GM18870 (cell line): Measurements from ENCODE around the gene ATP2B2.

Experiments used
- ATAC-seq: cut with Tn5 transposase; IDR thresholded peaks from one replicate; pipeline ENCODE4 v1.9.1; 2021; ENCODE audit warnings: moderate library complexity; ENCODE audit not compliant: unreplicated experiment

Gene ATP2B2

DNA sequence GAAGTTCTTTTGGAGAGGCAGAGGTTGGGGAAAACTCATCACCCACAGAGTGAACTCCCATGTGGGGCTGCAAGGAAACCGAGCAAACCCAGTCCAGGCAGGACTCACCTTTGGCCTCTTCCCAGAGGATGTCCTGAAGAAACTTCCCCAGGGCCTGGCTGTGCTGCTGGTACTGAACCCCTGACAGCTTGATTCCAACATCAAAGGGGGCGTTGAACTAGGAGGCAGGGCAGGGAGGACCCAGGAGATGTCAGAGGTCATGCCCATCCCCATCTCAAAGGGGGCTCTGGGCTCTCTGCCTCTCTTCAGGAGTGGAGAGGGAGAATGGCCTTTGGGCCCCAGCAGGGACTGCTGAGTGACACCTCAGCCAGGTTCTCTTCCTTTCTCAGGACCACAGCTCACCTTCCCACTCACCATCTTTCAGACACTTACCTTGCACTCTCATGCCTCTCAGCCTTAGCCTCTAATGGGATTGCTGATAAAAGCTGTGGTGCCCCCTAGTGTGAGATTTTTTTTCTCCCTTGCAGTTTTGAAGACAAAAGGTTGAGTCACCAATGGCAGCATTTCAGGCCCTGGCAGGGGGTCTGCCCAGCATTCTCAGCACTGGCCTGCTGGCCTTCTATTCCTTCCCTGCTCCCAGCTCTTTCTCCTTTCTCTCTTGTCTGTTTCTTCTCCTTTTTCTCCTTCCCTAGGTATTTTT, 218.6 kb downstream of the ATP2B2 start:
- ATAC-seq = no peak

DNA sequence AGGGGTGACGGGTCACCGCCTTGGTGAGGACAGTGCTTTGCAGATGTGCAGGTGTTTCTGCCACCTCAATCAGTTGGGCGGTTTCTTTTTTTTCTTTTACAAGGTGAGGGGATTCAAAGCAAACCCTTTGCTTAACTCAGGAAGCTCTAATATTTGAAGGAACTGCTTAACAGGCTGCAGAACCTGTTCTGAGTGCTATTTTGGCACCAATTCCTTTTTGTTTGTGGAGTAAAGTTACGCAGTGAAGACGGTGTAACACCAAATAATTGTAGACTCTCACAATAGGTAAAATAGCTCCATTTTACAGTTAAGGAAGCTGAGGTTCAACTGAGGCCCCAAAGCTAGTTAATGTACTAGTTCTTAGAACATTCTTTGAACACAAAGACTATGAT, 219.3 kb downstream of the ATP2B2 start:
- no peak for ATAC-seq

DNA sequence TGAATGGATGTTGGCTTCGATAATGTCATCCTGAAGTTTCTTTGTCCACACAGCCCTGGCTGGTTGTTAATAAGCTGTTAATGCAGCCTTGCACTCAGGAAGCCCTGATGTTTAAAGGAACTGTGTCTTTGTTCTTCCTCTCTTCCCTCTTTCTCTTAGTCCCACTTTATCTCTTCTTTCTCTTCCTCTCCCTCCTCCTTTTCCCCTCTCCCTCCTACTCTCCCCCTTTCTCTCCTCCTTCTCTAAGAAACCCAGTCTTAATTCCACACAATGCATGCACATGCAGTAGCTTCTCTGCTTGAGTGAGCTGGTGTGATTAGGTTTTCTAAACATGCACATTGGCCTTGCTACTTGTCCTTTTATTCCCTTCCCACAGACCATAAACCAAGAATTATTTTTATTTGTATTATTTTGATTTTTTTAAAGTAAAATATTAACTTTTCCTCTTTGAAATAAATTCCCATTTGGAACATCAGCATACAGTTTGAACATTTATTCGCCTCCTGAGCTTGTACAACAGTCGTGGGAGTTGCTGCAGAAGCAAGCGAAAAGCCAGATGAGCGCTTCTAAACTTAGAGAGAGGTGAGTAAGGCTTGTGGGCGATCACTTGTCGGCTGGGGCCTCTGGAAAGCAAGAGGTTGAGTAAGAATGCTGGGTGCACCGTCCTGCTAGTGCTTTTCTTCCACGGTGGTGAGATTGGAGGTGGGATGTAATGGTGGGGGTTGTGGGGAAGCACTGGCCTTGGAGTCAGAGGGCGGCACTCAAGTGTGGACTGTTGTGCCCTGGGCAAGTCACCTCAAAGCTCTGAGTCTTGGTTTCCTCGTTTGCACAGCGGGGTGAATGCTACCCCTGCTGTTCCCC, 219.9 kb downstream of the ATP2B2 start:
- no peak for ATAC-seq

DNA sequence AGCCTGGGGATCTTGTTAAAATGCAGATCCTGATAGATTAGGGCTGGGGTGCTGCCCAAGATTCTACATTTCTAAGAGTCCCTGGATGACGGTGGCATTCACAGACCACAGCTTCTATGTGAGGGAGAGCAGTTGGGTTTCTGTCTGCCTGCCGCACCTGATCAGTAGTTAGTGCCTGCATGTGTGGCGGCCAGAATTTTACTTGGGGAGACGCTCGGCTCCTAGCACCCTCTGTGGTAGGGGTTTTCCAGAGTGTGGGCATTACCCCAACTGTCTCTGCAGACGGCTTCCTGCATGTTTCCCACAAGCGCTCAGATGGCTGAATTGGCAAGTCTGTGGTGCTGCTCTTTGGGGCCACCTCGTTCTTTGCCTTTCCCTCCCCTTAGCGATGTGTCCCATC, 220.9 kb downstream of the ATP2B2 start:
- no peak for ATAC-seq

DNA sequence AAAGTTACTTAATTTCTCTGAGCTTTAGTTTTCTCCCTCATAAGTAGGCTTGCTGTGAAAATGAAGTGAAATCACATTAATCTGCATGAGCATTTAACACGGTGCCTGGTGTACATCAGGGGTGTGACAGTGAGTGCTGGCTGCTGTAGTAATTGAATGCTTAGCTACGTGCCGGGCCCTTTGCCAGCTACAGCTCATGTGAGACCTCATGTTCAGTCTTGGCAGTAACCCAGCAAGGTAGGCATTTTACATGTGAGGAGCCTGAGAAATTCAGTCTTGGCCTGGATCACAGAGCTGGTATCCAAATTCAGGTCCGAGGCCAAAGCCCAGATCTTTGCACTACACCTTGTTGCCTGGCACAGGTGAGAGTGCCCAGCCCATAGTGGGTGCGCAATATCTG, 221.7 kb downstream of the ATP2B2 start:
- no peak for ATAC-seq

DNA sequence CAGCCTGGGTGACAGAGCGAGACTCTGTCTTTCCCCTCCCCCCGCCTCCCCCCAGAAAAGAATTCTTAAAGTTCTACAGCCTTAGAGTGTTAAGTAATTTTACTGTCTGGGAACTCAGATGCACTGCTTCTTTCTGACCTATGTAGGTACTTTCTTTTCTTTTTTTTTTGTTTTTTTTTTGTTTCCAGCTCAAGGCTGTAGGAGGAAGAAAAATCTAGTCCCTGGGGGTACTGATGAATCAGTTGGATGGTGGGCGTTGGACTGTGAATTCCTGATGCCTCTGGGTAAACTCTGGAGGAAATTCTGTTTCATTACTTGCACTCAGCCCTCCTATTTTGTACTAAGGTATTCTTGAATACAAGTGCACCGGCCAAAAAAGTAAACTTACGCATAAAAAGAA, 223.4 kb downstream of the ATP2B2 start:
- no peak for ATAC-seq

DNA sequence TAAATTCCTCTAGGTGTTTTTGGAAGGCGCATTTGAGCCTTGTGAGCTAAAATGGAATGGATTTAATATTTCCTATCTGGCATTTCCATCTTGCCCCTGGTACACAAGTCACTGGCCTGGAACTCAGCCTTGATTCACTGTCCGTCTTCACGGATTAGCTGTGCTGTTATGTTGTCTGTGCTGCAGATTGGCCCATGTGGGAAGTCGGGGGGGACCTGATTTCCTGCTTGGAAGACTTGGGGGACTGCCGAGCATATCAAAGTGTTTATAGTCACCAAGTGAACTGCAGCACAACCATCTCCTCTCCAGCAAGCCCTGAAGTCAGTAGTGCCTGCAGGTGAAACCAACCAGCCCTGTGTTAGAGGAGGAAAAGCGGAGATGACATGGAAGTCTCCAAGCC, 224.8 kb downstream of the ATP2B2 start:
- no peak for ATAC-seq

DNA sequence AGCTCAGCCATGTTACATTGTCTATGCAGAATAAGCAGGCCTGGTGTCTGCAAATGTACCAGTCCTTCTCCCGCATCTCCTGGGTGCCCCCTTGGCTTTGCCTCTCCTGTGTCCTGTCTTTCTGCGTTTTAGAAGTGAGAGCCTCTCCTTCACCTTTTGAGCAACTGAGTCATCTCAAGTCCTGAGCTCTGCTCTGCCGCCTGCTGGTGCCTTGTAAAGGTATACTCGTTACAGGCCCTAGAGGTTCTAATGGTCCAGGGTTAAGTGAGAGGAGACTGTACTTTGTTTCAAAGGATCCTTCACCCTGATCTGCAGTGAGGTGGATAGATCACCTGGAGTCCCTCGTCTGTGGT, 225.2 kb downstream of the ATP2B2 start:
- no peak for ATAC-seq

DNA sequence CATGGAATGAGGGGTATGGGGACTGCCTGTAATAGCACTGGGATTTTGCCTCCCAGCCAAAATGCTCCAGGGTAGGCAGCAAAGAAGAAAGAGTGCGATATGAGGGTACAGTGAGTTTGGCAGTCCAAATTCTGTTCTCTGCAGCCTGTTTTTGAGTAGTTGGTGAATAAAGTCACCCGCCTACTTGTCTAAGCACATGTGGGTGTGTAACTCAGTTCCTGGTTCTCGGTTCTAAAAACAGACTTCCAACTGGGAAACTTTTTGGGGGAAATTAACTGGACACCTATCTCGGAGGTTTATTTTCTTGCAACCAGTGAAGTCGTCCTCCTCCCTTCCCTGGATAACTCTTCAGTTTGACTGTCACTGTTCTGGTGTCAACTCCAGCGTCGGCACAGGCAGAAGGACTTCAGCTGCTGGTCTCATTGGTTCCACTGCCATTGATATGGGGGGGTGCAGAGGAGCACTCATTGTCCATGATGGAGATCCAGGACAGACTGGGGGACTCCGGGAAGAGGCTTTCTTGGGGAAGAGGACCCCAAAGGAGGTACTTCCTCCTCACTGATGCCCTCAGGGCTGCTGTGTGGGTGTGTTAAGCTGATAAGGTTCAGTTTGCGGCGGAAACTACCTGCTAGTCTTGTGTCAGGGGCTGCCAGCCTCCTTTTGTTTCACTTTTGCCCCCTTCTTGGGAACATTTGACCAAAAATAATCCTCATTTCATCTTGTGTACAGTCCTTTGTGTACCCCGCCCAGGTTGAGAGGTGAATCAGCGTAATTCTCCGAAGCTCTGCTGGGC, 225.8 kb downstream of the ATP2B2 start:
- ATAC-seq = no peak

DNA sequence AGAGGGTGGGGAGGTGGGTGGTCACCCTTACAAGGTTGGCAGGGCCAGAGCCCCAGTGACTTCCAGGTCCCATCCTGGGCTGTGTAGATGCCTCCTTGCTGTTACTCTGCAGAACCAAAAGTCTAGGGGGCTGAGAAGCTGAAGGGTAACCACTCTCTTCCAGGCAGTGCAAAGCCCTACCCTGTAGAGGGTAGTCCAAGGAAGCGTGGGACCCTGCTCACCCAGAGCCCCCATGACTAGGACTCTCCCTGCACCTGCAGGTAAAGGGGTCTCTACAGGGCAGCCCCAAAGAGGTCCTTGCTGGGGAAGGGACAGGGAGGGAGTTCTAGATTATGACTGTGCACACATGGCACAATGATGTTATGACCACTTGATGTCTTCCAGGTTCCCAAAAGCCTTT, 226.9 kb downstream of the ATP2B2 start:
- no peak for ATAC-seq

DNA sequence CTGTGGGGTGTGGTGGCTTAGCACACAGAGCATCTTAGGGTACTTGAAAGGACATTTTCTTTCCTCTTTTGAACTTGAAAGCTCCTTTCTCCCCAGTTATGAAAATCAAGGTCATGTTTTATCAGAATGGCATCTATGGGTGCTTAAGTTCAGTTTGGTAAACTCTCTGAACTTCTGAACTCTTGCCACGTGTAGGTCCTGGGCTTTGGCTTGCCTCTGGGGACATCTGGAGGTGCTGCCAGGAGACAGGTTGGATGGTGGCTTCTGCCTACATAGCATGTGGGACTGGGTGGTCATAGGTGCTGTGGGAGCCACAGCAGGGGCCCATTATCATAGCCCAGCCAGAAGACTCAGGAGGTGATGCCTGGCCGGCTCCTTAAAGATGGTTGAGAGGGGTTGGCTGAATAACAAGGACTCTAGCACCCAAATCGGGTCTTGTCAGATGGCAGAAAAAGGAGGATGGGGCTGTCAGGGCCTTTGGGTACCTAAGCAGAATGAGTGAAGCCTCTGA, 228.2 kb downstream of the ATP2B2 start:
- no peak for ATAC-seq

DNA sequence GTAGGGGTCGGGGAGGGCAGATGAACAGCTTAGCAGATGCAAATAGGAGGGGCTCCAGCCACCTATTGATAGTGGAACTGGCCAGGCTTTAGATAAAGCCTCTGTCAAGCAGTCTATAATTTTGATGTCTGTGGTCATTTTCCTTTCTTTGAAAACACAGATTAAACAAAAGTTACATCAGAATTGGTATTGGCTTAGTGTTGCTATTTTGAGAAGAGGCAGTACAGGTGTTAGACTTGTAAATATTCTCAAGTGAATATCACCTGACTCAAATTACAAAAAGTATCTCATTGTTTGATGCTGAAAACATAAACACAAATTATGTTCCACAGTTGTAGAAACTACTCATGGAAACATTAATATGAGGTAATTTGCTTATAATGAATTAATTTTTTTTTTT, 230.8 kb downstream of the ATP2B2 start:
- ATAC-seq = no peak
